Epithelial cell of esophagus (primary cell): Measurements from ENCODE around the gene C19orf38.

Source experiments
- DNase-seq: peaks from one replicate; pipeline ENCODE4 v3.0.0; 2010; ENCODE audit warnings: low read depth
- H3K4me3 ChIP-seq: 2 replicates; pipeline ENCODE4 v1.5.1; 2011; ENCODE audit warnings: mild to moderate bottlenecking, low read length, control low read depth
- CTCF ChIP-seq: IDR thresholded peaks from 2 replicates; pipeline ENCODE4 v1.5.1; 2011; ENCODE audit warnings: low read depth, mild to moderate bottlenecking, low read length, control low read depth, inconsistent platforms; ENCODE audit not compliant: insufficient read depth; ENCODE audit errors: missing control alignments

C19orf38 gene

GRCh38 chr19:10808937-10809649 lies 39.1 kb upstream of the C19orf38 start:
- TF ChIP-seq CTCF, result peak; percentile 6
- peak; percentile 91 for DNase-seq
- no peak overlapping the region for H3K4me3 ChIP-seq

- no peak for TF ChIP-seq CTCF
- no peak overlapping the region for H3K4me3 ChIP-seq
- no peak for DNase-seq
Observed at GRCh38 chr19:10809651-10810285, 38.4 kb upstream of the C19orf38 start.

- no peak for TF ChIP-seq CTCF
- no peak for DNase-seq
- H3K4me3 ChIP-seq, result no peak overlapping the region
Observed at GRCh38 chr19:10811391-10812111, 36.7 kb upstream of the C19orf38 start.

- no peak overlapping the region for H3K4me3 ChIP-seq
- no peak for DNase-seq
- no peak for TF ChIP-seq CTCF
Observed at GRCh38 chr19:10812196-10812595, 36.0 kb upstream of the C19orf38 start.

GRCh38 chr19:10812902-10813404 lies 35.3 kb upstream of the C19orf38 start:
- H3K4me3 ChIP-seq, result no peak overlapping the region
- TF ChIP-seq CTCF, result no peak
- DNase-seq, result peak; percentile 73

DNA sequence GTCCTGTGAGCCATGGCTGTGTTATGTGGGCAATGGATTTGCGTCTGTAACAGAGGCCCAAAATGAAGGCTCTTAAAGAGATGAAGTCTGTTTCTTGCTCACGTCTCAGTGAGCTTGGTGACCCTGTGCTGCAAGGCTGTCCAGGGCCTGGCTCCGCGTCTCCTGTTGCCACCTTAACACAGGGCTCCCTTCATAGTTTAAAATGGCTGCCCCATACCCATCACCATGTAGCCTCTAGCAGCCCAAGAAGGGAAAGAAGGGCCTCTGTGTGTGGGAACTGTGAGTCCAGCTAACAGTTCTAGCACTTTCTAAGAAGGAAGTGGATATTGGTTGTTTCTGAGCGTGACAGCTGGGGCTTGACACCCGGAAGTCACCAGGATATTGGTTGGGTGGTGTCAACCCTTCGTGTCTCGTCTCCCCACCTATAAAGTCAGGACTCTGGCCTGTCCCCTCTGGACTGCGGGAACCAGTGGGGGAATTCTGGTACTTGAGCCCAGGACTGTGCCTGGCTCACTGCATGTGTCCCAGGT lies 33.1 kb upstream of the C19orf38 start:
- TF ChIP-seq CTCF, result no peak
- H3K4me3 ChIP-seq, result no peak overlapping the region
- DNase-seq, result no peak
